Type B pancreatic cell (in vitro differentiated cells): ENCODE results near the gene NCOA1. TPM values are rescaled to one million over a fixed set of nuclear protein-coding genes. Genes with fewer than 3 reads are reported as not detected.
"Not testable (repeated sequence)": the region's sequence is repeated elsewhere in the genome, so short reads cannot be mapped to it uniquely, and the experiment has no call there.

Source experiments
- DNase-seq: peaks from one replicate; pipeline ENCODE4 v3.0.0; 2021; ENCODE audit warnings: mixed read lengths; ENCODE audit not compliant: unreplicated experiment; ENCODE audit errors: extremely low spot score
- H3K27ac Mint-ChIP-seq: 2 replicates; pipeline ENCODE4 v1.8.0; 2021; ENCODE audit warnings: mild to moderate bottlenecking, mixed read lengths
- H3K27me3 Mint-ChIP-seq: 2 replicates; pipeline ENCODE4 v1.8.0; 2021; ENCODE audit warnings: mixed read lengths
- H3K36me3 Mint-ChIP-seq: 2 replicates; pipeline ENCODE4 v1.8.0; 2021; ENCODE audit warnings: mixed read lengths
- H3K4me1 Mint-ChIP-seq: one replicate; pipeline ENCODE4 v1.8.0; 2021; ENCODE audit warnings: mixed read lengths; ENCODE audit not compliant: unreplicated experiment
- H3K4me3 Mint-ChIP-seq: 2 replicates; pipeline ENCODE4 v1.8.0; 2021; ENCODE audit warnings: mild to moderate bottlenecking, mixed read lengths
- H3K9me3 Mint-ChIP-seq: 2 replicates; pipeline ENCODE4 v1.8.0; 2021; ENCODE audit warnings: mixed read lengths
- total RNA-seq: library from RNA; stranded (reverse); gene quantifications from 2 replicates; pipeline ENCODE4 v1.2.1, GENCODE V29; 2021; ENCODE audit warnings: low replicate concordance
- TF ChIP-seq, protein P1 (sequence below): fragments of 200-600 bp; sonication (generic); conservative IDR thresholded peaks from 2 replicates; pipeline ENCODE4 v1.5.0; 2021; ENCODE audit warnings: antibody characterized with exemption, mild to moderate bottlenecking

The NCOA1 gene
- total RNA-seq, 1 donor from 2014 or later, result 23.8 TPM

DNA sequence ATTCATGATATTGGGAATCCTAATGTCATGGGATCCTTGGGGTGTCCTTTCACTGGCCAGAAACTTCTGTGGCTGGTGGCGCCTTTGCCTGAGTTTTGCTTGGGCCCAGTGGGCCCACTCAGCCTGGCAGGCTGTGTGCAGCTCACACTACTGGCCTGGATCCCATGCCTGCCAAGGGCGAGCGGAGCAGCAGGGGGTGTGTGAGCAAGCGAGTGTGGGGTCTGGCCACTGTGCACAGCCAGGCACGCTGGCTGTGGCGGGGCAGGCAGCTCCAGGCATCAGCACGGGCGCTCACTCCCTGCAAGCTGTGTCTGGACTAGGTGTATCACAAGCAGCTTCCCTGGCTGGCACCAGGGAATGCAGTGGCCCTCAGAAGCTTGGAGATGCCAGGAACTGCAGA, 74.5 kb downstream of the NCOA1 start:
- Mint-ChIP-seq H3K36me3 (peaks cover 4% of the 10 kb centered on the region), H3K9me3 (no peaks in the 10 kb centered on the region), H3K27me3 (no peaks in the 10 kb centered on the region), H3K27ac (no peak overlapping the region), H3K4me1 (no peaks in the 10 kb centered on the region), H3K4me3 (no peak overlapping the region)
- DNase-seq, result no peak
- TF ChIP-seq, protein P1, sequence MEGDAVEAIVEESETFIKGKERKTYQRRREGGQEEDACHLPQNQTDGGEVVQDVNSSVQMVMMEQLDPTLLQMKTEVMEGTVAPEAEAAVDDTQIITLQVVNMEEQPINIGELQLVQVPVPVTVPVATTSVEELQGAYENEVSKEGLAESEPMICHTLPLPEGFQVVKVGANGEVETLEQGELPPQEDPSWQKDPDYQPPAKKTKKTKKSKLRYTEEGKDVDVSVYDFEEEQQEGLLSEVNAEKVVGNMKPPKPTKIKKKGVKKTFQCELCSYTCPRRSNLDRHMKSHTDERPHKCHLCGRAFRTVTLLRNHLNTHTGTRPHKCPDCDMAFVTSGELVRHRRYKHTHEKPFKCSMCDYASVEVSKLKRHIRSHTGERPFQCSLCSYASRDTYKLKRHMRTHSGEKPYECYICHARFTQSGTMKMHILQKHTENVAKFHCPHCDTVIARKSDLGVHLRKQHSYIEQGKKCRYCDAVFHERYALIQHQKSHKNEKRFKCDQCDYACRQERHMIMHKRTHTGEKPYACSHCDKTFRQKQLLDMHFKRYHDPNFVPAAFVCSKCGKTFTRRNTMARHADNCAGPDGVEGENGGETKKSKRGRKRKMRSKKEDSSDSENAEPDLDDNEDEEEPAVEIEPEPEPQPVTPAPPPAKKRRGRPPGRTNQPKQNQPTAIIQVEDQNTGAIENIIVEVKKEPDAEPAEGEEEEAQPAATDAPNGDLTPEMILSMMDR, result no peak

- no peaks in the 10 kb centered on the region for H3K9me3 Mint-ChIP-seq
- TF ChIP-seq, protein P1, result no peak
- H3K4me1 Mint-ChIP-seq, result no peaks in the 10 kb centered on the region
- no peaks in the 10 kb centered on the region for H3K27me3 Mint-ChIP-seq
- no peak overlapping the region for H3K27ac Mint-ChIP-seq
- no peak for DNase-seq
- H3K36me3 Mint-ChIP-seq, result peaks cover 4% of the 10 kb centered on the region
- no peak overlapping the region for H3K4me3 Mint-ChIP-seq
Measured at GRCh38 chr2:24566209-24566608, 75.2 kb downstream of the NCOA1 start.

GRCh38 chr2:24566630-24567029, 75.6 kb downstream of the NCOA1 start:
- TF ChIP-seq, protein P1, result no peak
- Mint-ChIP-seq H3K4me1 (no peaks in the 10 kb centered on the region), H3K27me3 (no peaks in the 10 kb centered on the region), H3K36me3 (peaks cover 4% of the 10 kb centered on the region), H3K4me3 (no peak overlapping the region), H3K27ac (no peak overlapping the region), H3K9me3 (no peaks in the 10 kb centered on the region)
- no peak for DNase-seq

- no peak for DNase-seq
- Mint-ChIP-seq H3K4me3 (no peak overlapping the region), H3K4me1 (no peaks in the 10 kb centered on the region), H3K27me3 (no peaks in the 10 kb centered on the region), H3K36me3 (peaks cover 4% of the 10 kb centered on the region), H3K9me3 (no peaks in the 10 kb centered on the region), H3K27ac (peak overlapping the region; percentile 2)
- TF ChIP-seq, protein P1, result no peak
Measured at GRCh38 chr2:24568551-24568950, 77.5 kb downstream of the NCOA1 start.

DNA sequence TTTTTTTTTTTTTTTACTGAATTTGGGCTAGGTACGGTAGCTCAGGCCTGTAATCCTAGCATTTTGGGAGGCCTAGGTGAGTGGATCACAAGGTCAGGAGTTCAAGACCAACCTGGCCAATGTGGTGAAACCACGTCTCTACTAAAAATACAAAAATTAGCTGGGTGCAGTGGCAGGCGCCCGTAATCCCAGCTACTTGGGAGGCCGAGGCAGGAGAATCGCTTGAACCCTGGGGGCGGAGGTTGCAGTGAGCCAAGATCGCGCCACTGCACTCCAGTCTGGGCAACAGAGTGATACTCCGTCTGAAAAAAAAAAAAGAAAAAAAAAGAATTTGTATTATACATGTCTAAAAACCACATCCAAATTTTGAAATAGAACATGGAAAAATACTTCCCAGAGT, 78.5 kb downstream of the NCOA1 start:
- not testable (repeated sequence) for H3K9me3 Mint-ChIP-seq, H3K4me1 Mint-ChIP-seq, H3K27ac Mint-ChIP-seq, H3K36me3 Mint-ChIP-seq, H3K4me3 Mint-ChIP-seq, H3K27me3 Mint-ChIP-seq, DNase-seq

- Mint-ChIP-seq H3K36me3 (peaks cover 4% of the 10 kb centered on the region), H3K9me3 (no peaks in the 10 kb centered on the region), H3K4me3 (no peak overlapping the region), H3K27ac (no peak overlapping the region), H3K27me3 (no peaks in the 10 kb centered on the region), H3K4me1 (no peaks in the 10 kb centered on the region)
- DNase-seq, result no peak
- TF ChIP-seq, protein P1, result no peak
Measured at GRCh38 chr2:24570225-24570624, 79.2 kb downstream of the NCOA1 start.
